Thyroid gland (tissue), 4 donors: Measurements from ENCODE around the gene SLC35G3. TPM values are rescaled to one million over a fixed set of nuclear protein-coding genes. Genes with fewer than 3 reads are reported as not detected.

Experiments used
- DNase-seq, 2 donors: peaks; one replicate each; pipeline ENCODE4 v3.0.0-alpha.2; 2019
- H3K27ac ChIP-seq, 3 donors: fragments of 200-600 bp; sonication (generic); 1 replicate in 2 of 3; 2 replicates in 1 of 3; pipeline ENCODE4 v1.5.1; 2016 to 2019; ENCODE audit warnings: mild to moderate bottlenecking in 1 of 3, moderate library complexity in 1 of 3
- H3K27me3 ChIP-seq: fragments of 200-600 bp; sonication (generic); one replicate; pipeline ENCODE4 v1.5.1; 2019
- H3K36me3 ChIP-seq, 2 donors: fragments of 200-600 bp; sonication (generic); one replicate each; pipeline ENCODE4 v1.5.1; 2016 to 2019
- H3K4me1 ChIP-seq, 2 donors: fragments of 200-600 bp; sonication (generic); one replicate each; pipeline ENCODE4 v1.5.1; 2017 to 2019
- H3K4me3 ChIP-seq, 3 donors: fragments of 200-600 bp; sonication (generic); replicated peaks in 1 of 3; 1 replicate in 2 of 3; 2 replicates in 1 of 3; pipeline ENCODE4 v1.5.1; 2016; ENCODE audit warnings: mild to moderate bottlenecking in 1 of 3
- H3K9me3 ChIP-seq: fragments of 200-600 bp; sonication (generic); one replicate; pipeline ENCODE4 v1.5.1; 2017
- CTCF ChIP-seq, 6 experiments: fragments of 200-600 bp in 3 of 6; fragments of 450-650 bp in 3 of 6; sonication (generic) in 3 of 6; IDR thresholded peaks; one replicate each; pipeline ENCODE4 v1.5.1; 2016 to 2019; ENCODE audit warnings: antibody characterized with exemption in 6 of 6, mild to moderate bottlenecking in 2 of 6, inconsistent platforms in 1 of 6, moderate library complexity in 1 of 6
- POLR2A ChIP-seq, 2 donors: fragments of 450-650 bp; IDR thresholded peaks; one replicate each; pipeline ENCODE4 v1.6.1; 2017; ENCODE audit warnings: antibody characterized with exemption in 2 of 2, mild to moderate bottlenecking in 2 of 2, moderate library complexity in 1 of 2
- whole genome bisulfite sequencing, 2 donors: methylation state at CpG; one replicate each; pipeline ENCODE4 v1.1.5; 2017; 5-methylcytosine and 5-hydroxymethylcytosine counted together
- intact Hi-C: fragments of 100-400 bp; cut with DNase I; formaldehyde crosslinking; loops from one replicate; pipeline ENCODE4 v1.15.1; 2023
- total RNA-seq, 4 donors: library from RNA; depleted of rRNA; stranded (reverse); fragments of >200 nt; gene quantifications; one replicate each; pipeline ENCODE4 v1.2.3, GENCODE V29; 2016

The SLC35G3 gene
- total RNA-seq, 4 donors from 2014 or later: not detected

- H3K4me1 ChIP-seq: no peaks in the 10 kb centered on the region
- no peak for TF ChIP-seq CTCF (IDR thresholded peaks at IDR 0.05)
- no peak for TF ChIP-seq POLR2A (IDR thresholded peaks at IDR 0.05)
- no peaks in the 10 kb centered on the region for H3K36me3 ChIP-seq
- no peak overlapping the region for H3K4me3 ChIP-seq
- H3K27me3 ChIP-seq: no peaks in the 10 kb centered on the region
- DNase-seq: no peak
- intact Hi-C loops: no loop called here
- no peaks in the 10 kb centered on the region for H3K9me3 ChIP-seq
- H3K27ac ChIP-seq: no peak overlapping the region
- 76 to 79% methylated on average over 11 of the region's 11 CpGs for WGBS, 2 donors
Measured at GRCh38 chr17:35191001-35191695, 3.0 kb downstream of the SLC35G3 start.

- no peaks in the 10 kb centered on the region for H3K9me3 ChIP-seq
- H3K27me3 ChIP-seq: no peaks in the 10 kb centered on the region
- intact Hi-C loops: no loop called here
- H3K4me3 ChIP-seq: no peak overlapping the region
- H3K4me1 ChIP-seq: no peaks in the 10 kb centered on the region
- no peak overlapping the region for H3K27ac ChIP-seq
- DNase-seq: no peak
- no peaks in the 10 kb centered on the region for H3K36me3 ChIP-seq
- WGBS, 2 donors: 65 to 73% methylated on average over 3 of the region's 3 CpGs
- TF ChIP-seq CTCF (IDR thresholded peaks at IDR 0.05) (no peak), POLR2A (IDR thresholded peaks at IDR 0.05) (no peak)
Measured at GRCh38 chr17:35189291-35189690, 4.9 kb downstream of the SLC35G3 start.

- H3K36me3 ChIP-seq: no peaks in the 10 kb centered on the region
- no peaks in the 10 kb centered on the region for H3K4me1 ChIP-seq
- WGBS, 2 donors: 63 to 65% methylated on average over 2 of the region's 2 CpGs
- H3K27me3 ChIP-seq: no peaks in the 10 kb centered on the region
- no peaks in the 10 kb centered on the region for H3K9me3 ChIP-seq
- no peak overlapping the region for H3K27ac ChIP-seq
- intact Hi-C loops: no loop called here
- DNase-seq: no peak
- TF ChIP-seq CTCF (IDR thresholded peaks at IDR 0.05) (no peak), POLR2A (IDR thresholded peaks at IDR 0.05) (no peak)
- no peak overlapping the region for H3K4me3 ChIP-seq
Measured at GRCh38 chr17:35188111-35188510, 6.1 kb downstream of the SLC35G3 start.

GRCh38 chr17:35187481-35187880, 6.7 kb downstream of the SLC35G3 start:
- WGBS, 2 donors: 88 to 89% methylated on average over 2 of the region's 2 CpGs

More at GRCh38 chr17:35187481-35187880, 6.7 kb downstream of the SLC35G3 start:
- no peaks in the 10 kb centered on the region for H3K9me3 ChIP-seq
- no peaks in the 10 kb centered on the region for H3K36me3 ChIP-seq
- TF ChIP-seq POLR2A (IDR thresholded peaks at IDR 0.05) (no peak), CTCF (IDR thresholded peaks at IDR 0.05) (no peak)
- no peak overlapping the region for H3K4me3 ChIP-seq
- H3K27ac ChIP-seq: no peak overlapping the region
- no peaks in the 10 kb centered on the region for H3K4me1 ChIP-seq
- intact Hi-C loops: no loop called here
- DNase-seq: no peak
- H3K27me3 ChIP-seq: no peaks in the 10 kb centered on the region
